Lung (tissue), 12 donors: Measurements from ENCODE around the gene SP6. TPM values are rescaled to one million over a fixed set of nuclear protein-coding genes. Genes with fewer than 3 reads are reported as not detected.

ENCODE experiments used
- ATAC-seq: fragments of 200-7000 bp; cut with Tn5 transposase; one replicate; pipeline ENCODE4 v1.9.1; 2020; ENCODE audit warnings: moderate number of reproducible peaks; ENCODE audit not compliant: insufficient read depth, low FRiP score
- DNase-seq, 3 donors: peaks; one replicate each; pipeline ENCODE4 v3.0.0-alpha.2; 2013 to 2017
- H3K27ac ChIP-seq, 2 donors: one replicate each; pipeline ENCODE4 v1.5.1; 2013; ENCODE audit warnings: mild to moderate bottlenecking in 2 of 2, moderate library complexity in 2 of 2, control low read depth in 1 of 2, inconsistent platforms in 1 of 2, low read depth in 1 of 2, low read length in 1 of 2
- H3K27me3 ChIP-seq, 3 donors: one replicate each; pipeline ENCODE4 v1.5.1; 2013; ENCODE audit warnings: low read length in 2 of 3; ENCODE audit not compliant: control insufficient read depth in 3 of 3, insufficient read depth in 3 of 3
- H3K36me3 ChIP-seq, 4 donors: one replicate each; pipeline ENCODE4 v1.5.1; 2013; ENCODE audit warnings: low read length in 4 of 4, mild to moderate bottlenecking in 1 of 4, moderate library complexity in 1 of 4; ENCODE audit not compliant: control insufficient read depth in 4 of 4, insufficient read depth in 4 of 4
- H3K4me1 ChIP-seq, 5 donors: one replicate each; pipeline ENCODE4 v1.5.1; 2013; ENCODE audit warnings: low read length in 5 of 5, mild to moderate bottlenecking in 2 of 5, moderate library complexity in 1 of 5; ENCODE audit not compliant: control insufficient read depth in 5 of 5, insufficient read depth in 5 of 5
- H3K4me3 ChIP-seq: one replicate; pipeline ENCODE4 v1.5.1; 2013; ENCODE audit warnings: mild to moderate bottlenecking, control low read depth, moderate library complexity
- H3K9ac ChIP-seq, 2 donors: one replicate each; pipeline ENCODE4 v1.5.1; 2013; ENCODE audit warnings: low read length in 2 of 2, control low read depth in 1 of 2; ENCODE audit not compliant: insufficient read depth in 1 of 2
- H3K9me3 ChIP-seq, 4 donors: one replicate each; pipeline ENCODE4 v1.5.1; 2013; ENCODE audit warnings: low read length in 3 of 4, mild to moderate bottlenecking in 1 of 4, moderate library complexity in 1 of 4; ENCODE audit not compliant: control insufficient read depth in 4 of 4, insufficient read depth in 3 of 4
- CTCF ChIP-seq: IDR thresholded peaks from 2 replicates; pipeline ENCODE4 v1.5.1; 2012; ENCODE audit warnings: mild to moderate bottlenecking; ENCODE audit errors: control extremely low read depth, extremely low read depth
- WGBS, 2 donors: extraction: QIAGEN DNeasy Blood & Tissue Kit; methylation state at CpG; one replicate each; pipeline ENCODE4 v1.1.7; 2013; 5-methylcytosine and 5-hydroxymethylcytosine counted together
- polyA plus RNA-seq, 2 donors: library from polyadenylated mRNA; stranded (reverse); fragments of 200-250 nt; gene quantifications; one replicate each; pipeline ENCODE4 v1.2.1, GENCODE V29; 2013
- total RNA-seq, 2 donors: library from RNA; depleted of rRNA in 1 of 2; stranded (reverse); fragments of >200 nt in 1 of 2; gene quantifications; one replicate each; pipeline ENCODE4 v1.2.1, GENCODE V29; 2014 to 2021
- donor health status: control.
- donor health status: control.
- donor health status: Bipolar disorder and iron deficiency.
- donor health status: healthy.
- donor health status: DM: yes; HTN: yes; CAD: no.

Gene SP6
- total and polyA plus RNA-seq, 4 donors, result 2.3 to 4.5 (median 3.5) TPM

GRCh38 chr17:47829870-47830269 is 21.1 kb downstream of the SP6 start:
- no peak overlapping the region for H3K9ac ChIP-seq
- no peak overlapping the region for H3K27ac ChIP-seq
- H3K4me3 ChIP-seq, result no peak overlapping the region
- no peak for TF ChIP-seq CTCF
- peaks cover 15 to 25% (median 20%) of the 10 kb centered on the region in 4 donors for H3K36me3 ChIP-seq
- no peaks in the 10 kb centered on the region for H3K27me3 ChIP-seq
- WGBS, 2 donors, result 74 to 86% methylated on average over 3 of the region's 3 CpGs
- ATAC-seq (no peak), DNase-seq (no peak)
- H3K4me1 ChIP-seq, result peaks cover 0 to 14% (median 9%) of the 10 kb centered on the region in 5 donors
- H3K9me3 ChIP-seq, result no peaks in the 10 kb centered on the region

GRCh38 chr17:47823519-47823918 is 27.4 kb downstream of the SP6 start:
- Histone ChIP-seq H3K4me1 (peaks cover 2 to 20% (median 7%) of the 10 kb centered on the region in 5 donors), H3K9me3 (no peaks in the 10 kb centered on the region), H3K4me3 (no peak overlapping the region), H3K27ac (no peak overlapping the region), H3K27me3 (no peaks in the 10 kb centered on the region), H3K9ac (no peak overlapping the region), H3K36me3 (peaks cover 20 to 42% (median 22%) of the 10 kb centered on the region in 4 donors)
- no peak for TF ChIP-seq CTCF
- WGBS, 2 donors, result 89% methylated on average over 4 of the region's 4 CpGs
- no peak for ATAC-seq
- no peak for DNase-seq

- Histone ChIP-seq H3K9ac (no peak overlapping the region), H3K27ac (no peak overlapping the region), H3K4me3 (no peak overlapping the region), H3K9me3 (no peaks in the 10 kb centered on the region), H3K36me3 (peaks cover 16 to 44% (median 24%) of the 10 kb centered on the region in 4 donors), H3K4me1 (peaks cover 2 to 20% (median 7%) of the 10 kb centered on the region in 5 donors), H3K27me3 (no peaks in the 10 kb centered on the region)
- no peak for ATAC-seq
- 91 to 96% methylated on average over 4 of the region's 4 CpGs for WGBS, 2 donors
- TF ChIP-seq CTCF, result no peak
- DNase-seq, result no peak
Measured at GRCh38 chr17:47822785-47823184, 28.2 kb downstream of the SP6 start.
